Astrocyte of the hippocampus (primary cell): ENCODE results near the gene CBR4.
A peak's percentile ranks its signal among the peaks of the same experiment; 100 is the strongest.
"Not testable (repeated sequence)": the region's sequence is repeated elsewhere in the genome, so short reads cannot be mapped to it uniquely, and the experiment has no call there.

Experiments used
- DNase-seq: peaks from one replicate; pipeline ENCODE4 v3.0.0; 2011; ENCODE audit warnings: low read depth, low spot score

Gene CBR4

DNA sequence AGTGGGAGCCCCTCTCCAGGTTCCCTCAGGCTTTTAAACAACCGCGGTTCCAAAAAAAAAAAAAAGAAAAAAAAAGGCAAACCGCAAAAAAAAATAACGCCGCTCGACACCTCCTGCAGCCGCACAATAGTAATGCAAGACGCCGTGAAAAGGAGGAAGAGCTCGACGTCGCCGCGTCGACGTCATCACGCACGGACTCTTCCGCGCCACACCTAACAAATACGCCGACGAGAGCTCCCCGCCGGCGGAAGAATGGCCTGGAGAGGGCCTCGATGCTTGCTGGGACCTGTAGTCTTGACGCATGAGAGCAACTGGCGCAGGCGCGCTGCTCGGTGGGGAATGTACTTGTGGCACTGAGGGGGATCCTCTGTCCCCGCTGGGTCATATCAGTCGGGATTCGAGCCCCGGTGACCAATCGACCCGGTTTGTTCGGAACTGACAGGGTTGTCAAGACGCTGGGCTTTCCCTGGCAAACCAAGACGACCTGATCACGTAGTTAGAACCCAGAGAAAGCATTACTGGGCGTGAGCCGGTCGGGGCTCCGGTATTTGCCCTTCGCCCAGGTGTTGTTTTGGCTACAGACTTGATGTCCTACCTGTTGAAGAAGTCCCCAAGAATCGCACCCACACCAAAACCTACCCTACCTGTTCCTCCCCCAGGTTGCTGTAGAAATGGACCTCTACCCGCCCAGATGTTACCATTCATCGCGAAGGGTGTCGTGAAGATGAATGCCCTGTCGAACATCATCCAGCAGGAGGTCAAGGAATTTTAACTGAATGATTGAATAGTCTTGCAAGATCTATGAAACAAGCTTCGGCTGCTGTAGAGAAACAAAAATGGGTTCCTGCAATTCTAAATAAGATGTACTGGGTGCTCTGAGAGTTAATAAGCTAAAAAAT is at the start of gene CBR4:
Gene CBR4 (minus strand): TSS at position 131 of the 899 bp plus-strand sequence. CDS start 166 bp downstream, outside the sequence.
- peak; percentile 100 for DNase-seq

DNA sequence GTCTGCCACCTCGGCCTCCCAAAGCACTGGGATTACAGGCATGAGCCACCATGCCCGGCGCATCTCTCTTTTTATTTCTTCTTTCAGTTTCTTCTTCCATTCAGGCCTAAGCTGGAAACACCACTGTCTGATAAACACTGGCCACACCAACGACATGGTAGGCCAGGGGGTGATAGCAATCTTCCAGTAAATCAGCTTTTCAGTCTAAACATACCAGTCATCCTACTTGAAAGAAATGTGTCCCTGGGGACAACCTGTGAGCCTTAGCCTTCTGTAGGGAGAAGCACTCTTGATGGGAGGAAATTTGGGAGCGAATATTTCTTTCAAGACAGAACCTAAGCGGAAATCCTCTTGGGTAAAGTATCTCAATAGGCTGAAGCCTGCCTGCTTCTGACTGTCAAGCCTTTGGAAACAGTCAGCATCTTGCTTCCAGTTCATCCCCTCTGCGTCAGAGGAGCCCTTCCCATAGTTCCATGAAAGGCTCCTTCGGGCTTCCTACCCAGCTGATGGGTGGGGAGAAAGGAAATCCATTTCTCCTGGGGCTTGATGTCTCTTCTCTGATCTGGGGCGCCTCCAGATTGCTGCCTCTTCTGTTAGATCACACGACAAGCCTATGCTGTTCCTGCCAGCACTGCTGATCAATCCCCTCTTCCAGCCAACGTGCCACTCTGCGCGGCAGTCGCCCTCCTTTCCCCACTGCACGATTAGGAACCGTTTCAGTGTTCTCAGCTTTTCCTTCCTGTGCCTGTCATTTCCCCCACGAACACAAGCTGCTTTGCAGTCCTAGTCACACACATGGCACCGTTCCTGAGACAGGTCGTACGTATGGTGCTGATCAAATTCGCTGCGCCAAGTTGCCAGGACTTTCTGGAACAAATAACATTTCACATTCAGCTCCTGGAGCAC is 49.5 kb upstream of the CBR4 start:
- no peak for DNase-seq

- DNase-seq: no peak
Measured at GRCh38 chr4:169058312-169058711, 48.3 kb upstream of the CBR4 start.

DNA sequence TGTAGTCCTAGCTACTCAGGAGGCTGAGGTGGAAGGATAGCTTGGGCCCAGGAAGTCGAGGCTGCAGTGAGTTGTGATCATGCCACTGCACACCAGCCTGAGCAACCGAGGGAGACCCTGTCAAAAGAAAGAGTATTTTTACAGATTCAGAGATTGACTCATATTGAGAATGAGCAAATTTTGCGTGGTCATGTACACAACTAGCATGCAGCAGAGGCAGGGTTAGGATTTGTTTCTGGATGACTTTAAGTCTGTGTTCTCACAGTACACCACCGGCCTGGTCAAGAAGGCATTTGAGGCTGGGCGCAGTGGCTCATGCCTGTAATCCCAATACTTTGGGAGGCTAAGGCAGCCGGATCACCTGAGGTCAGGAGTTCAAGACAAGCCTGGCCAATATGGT is 44.8 kb upstream of the CBR4 start:
- no peak for DNase-seq

DNA sequence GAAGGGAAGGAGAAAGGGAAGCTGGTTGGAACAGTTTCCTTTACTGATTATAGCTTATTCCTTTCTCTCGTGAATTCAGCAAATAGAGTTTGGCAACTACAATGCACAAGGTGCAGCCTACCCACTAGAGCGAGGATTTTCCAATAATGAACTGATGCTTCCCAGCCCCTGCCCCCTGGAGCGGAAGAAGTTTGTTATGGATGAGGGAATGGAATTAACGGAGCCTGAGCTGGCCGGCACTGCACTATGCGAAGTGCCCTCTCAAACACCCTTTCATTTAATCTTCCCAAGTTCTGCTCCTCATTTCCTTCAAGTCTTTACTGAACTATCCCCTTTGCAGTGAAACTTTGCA is 42.5 kb upstream of the CBR4 start:
- DNase-seq: no peak

GRCh38 chr4:169051761-169052593 is 41.9 kb upstream of the CBR4 start:
- peak; percentile 54 for DNase-seq

DNA sequence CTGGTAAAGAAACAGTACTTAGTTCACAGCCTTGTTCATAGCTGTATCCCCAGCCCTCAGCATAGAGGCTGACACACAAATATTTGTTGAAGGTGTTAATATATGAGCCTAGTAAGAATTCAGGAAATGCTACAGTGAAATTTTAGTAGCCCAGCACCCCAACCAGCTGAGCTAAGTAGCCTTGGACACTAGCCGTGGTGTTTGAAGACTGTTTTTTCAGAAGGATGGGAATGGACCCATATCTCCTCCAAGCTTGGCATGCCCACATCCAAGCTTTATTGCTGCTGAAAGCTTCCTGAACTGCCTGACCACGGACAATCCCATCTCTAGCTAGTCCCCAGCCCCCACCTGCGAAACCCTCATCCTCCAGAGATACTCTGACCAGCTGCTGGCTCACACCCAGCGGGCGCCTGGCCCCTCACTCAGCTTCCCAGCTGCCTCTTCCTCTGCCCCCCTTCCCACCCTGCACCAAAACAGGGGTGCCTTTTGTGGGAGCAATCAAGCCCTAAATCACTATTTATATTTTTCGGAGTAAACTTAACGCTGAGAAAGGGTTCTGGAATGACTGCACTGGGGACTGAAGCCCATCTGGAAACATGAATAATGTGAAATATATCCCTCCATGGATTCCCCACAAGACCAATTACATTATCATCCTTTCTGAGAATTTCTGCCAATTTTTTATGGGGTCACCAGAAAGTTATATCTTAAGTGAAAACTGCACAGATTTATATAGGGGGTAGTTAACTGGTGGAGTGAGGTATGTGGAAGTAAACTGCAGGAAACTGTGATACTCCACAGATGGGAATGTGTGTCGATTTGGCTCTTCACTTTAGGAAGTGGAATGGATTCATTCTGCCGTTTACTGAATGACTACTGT is 41.1 kb upstream of the CBR4 start:
- no peak for DNase-seq

- DNase-seq: no peak
Measured at GRCh38 chr4:169050284-169050683, 40.2 kb upstream of the CBR4 start.

DNA sequence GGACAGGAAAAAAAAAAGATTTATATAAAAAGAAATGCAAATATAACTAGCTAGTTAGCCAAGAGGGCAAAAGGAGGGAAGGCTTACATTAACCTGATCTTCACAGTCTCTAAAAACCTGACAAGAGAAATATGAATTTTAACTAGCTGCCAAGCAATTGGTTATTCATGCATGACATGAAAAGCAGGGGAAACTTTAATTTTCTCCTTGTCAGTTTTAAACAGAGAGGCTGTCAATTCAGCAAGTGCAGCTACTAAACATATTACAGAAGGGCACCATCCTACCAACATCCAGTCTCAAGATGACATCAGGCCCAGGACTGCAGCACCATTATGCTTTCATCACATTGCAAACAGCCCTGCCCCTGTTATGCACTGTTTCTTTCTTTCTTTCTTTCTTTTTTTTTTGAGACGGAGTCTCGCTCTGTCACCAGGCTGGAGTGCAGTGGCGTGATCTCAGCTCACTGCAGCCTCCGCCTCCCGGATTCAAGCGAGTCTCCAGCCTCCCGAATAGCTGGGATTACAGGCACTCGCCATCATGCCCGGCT is 38.9 kb upstream of the CBR4 start:
- DNase-seq: no peak

- DNase-seq: no peak
Measured at GRCh38 chr4:169047956-169048355, 37.9 kb upstream of the CBR4 start.

- DNase-seq: no peak
Measured at GRCh38 chr4:169045862-169046584, 36.0 kb upstream of the CBR4 start.

GRCh38 chr4:169044714-169045447 is 34.8 kb upstream of the CBR4 start:
- DNase-seq: no peak

DNA sequence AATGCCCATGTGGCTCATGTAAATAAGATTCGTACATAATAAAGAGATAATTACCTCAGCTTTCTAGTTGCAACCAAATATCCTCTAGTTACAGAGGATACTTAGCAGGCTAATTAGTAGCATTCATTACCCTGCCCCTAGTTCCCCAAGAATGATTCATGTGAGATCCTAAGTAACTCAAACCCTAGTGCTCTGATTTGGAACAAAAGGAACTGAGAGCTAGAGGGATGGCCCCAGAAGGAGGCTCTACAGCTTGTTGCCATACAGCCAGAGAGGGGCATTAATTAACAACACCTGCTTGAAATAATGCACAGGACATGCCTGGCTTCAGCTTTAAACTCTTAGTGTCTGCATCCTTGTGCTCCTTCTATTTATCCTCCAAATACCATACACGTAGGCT is 32.6 kb upstream of the CBR4 start:
- DNase-seq: no peak

DNA sequence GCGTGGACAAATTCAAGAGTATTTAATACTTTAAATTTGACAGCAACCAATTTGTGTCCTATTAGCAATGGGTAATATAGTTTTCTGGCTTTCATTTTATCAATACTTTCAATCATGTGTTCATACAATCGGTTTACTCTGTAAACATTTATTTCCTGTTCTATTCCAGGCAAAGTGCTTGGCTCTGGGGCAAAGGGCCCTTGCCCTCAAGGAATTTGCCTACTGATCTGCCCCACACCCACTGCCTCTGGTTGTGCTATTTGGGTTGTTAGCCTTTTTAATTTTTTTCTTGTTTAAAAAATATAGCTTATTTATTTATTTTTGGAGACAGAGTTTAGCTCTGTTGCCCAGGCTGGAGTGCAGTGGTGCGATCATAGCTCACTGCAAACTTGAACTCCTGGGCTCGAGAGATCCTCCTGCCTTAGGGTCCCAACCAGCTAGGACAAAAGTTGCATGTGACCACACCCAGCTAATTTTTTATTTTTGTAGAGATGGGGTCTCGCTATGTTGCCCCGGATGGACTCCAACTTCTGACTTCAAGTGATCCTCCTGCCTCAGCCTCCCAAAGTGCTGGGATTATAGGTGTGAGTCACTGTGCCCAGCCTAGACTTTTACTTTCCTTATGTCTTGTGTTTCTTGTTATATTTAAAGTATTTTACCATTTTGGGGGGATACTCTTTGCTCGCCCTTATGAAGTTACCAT is 30.7 kb upstream of the CBR4 start:
- no peak for DNase-seq

GRCh38 chr4:169039251-169039954 is 29.3 kb upstream of the CBR4 start:
- DNase-seq: no peak

GRCh38 chr4:169037506-169037905 is 27.5 kb upstream of the CBR4 start:
- no peak for DNase-seq

GRCh38 chr4:169035871-169036620 is 26.0 kb upstream of the CBR4 start:
- not testable (repeated sequence) for DNase-seq
